Measurements from ENCODE around the gene ITPA. TPM values are rescaled to one million over a fixed set of nuclear protein-coding genes. Genes with fewer than 3 reads are reported as not detected.

The ITPA gene
- total and polyA plus RNA-seq, 2 of the 13 experiments (the other 11 are each of a cell fraction or from before 2014, with no cell fraction given) = 60.1 to 103 TPM

- TF ChIP-seq ZNF580 (CRISPR knock-in tag; IDR thresholded peaks at IDR 0.05; ENCODE audit: borderline replicate concordance, low read depth) (0 out of 2 replicates have a peak, but pooled peaks have one; percentile 9), ZNF850 (CRISPR knock-in tag; conservative IDR thresholded peaks at IDR 0.05) (no peak), SP140L (CRISPR knock-in tag; IDR thresholded peaks at IDR 0.05; ENCODE audit: borderline replicate concordance) (no peak), ELF1 (CRISPR knock-in tag; IDR thresholded peaks at IDR 0.05) (no peak), ZNF772 (CRISPR knock-in tag; IDR thresholded peaks at IDR 0.05) (peak; percentile 81; the same call in 1 of the 2 replicates), ZC3H13 (CRISPR knock-in tag; IDR thresholded peaks at IDR 0.05) (no peak), ZFP41 (CRISPR knock-in tag; IDR thresholded peaks at IDR 0.05; ENCODE audit: borderline replicate concordance) (peak; percentile 85; the same call in 1 of the 2 replicates), RARA (CRISPR knock-in tag; IDR thresholded peaks at IDR 0.05) (peak; percentile 31; the same call in 1 of the 2 replicates), ZNF552 (CRISPR knock-in tag; IDR thresholded peaks at IDR 0.05; ENCODE audit: borderline replicate concordance) (no peak), SP4 (CRISPR knock-in tag; IDR thresholded peaks at IDR 0.05) (no peak), ARNT2 (CRISPR knock-in tag; IDR thresholded peaks at IDR 0.05; ENCODE audit: low read depth) (no peak; the same call in none of the 2 replicates)
- TF ChIP-seq, protein P1, sequence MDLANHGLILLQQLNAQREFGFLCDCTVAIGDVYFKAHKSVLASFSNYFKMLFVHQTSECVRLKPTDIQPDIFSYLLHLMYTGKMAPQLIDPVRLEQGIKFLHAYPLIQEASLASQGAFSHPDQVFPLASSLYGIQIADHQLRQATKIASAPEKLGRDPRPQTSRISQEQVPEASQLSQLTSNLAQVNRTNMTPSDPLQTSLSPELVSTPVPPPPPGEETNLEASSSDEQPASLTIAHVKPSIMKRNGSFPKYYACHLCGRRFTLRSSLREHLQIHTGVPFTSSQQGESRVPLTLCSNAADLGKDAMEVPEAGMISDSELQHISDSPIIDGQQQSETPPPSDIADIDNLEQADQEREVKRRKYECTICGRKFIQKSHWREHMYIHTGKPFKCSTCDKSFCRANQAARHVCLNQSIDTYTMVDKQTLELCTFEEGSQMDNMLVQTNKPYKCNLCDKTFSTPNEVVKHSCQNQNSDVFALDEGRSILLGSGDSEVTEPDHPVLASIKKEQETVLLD (CRISPR knock-in tag; IDR thresholded peaks at IDR 0.05; ENCODE audit: low read depth) = 0 out of 2 replicates have a peak, but pooled peaks have one; percentile 12
- TF ChIP-seq, protein P2, sequence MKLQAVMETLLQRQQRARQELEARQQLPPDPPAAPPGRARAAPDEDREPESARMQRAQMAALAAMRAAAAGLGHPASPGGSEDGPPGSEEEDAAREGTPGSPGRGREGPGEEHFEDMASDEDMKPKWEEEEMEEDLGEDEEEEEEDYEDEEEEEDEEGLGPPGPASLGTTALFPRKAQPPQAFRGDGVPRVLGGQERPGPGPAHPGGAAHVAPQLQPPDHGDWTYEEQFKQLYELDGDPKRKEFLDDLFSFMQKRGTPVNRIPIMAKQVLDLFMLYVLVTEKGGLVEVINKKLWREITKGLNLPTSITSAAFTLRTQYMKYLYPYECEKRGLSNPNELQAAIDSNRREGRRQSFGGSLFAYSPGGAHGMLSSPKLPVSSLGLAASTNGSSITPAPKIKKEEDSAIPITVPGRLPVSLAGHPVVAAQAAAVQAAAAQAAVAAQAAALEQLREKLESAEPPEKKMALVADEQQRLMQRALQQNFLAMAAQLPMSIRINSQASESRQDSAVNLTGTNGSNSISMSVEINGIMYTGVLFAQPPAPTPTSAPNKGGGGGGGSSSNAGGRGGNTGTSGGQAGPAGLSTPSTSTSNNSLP (IDR thresholded peaks at IDR 0.05; ENCODE audit: low read depth, low read length) = no peak
- TF ChIP-seq, protein P3, sequence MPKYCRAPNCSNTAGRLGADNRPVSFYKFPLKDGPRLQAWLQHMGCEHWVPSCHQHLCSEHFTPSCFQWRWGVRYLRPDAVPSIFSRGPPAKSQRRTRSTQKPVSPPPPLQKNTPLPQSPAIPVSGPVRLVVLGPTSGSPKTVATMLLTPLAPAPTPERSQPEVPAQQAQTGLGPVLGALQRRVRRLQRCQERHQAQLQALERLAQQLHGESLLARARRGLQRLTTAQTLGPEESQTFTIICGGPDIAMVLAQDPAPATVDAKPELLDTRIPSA (CRISPR knock-in tag; IDR thresholded peaks at IDR 0.05; ENCODE audit: borderline replicate concordance) = no peak
- TF ChIP-seq, protein P4, sequence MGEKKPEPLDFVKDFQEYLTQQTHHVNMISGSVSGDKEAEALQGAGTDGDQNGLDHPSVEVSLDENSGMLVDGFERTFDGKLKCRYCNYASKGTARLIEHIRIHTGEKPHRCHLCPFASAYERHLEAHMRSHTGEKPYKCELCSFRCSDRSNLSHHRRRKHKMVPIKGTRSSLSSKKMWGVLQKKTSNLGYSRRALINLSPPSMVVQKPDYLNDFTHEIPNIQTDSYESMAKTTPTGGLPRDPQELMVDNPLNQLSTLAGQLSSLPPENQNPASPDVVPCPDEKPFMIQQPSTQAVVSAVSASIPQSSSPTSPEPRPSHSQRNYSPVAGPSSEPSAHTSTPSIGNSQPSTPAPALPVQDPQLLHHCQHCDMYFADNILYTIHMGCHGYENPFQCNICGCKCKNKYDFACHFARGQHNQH (CRISPR knock-in tag; IDR thresholded peaks at IDR 0.05) = peak; percentile 15; the same call in 1 of the 2 replicates
- TF ChIP-seq, protein P5, sequence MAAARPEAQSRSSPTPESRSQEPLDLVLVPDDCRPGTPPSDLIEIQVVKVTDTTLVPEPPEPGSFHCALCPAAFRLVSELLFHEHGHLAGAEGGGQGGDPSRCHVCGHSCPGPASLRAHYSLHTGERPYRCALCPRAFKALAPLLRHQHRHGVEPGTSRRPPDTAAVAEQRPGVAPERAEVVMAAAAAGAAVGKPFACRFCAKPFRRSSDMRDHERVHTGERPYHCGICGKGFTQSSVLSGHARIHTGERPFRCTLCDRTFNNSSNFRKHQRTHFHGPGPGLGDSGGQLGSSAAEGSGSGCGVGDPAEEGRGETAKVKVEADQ (CRISPR knock-in tag; IDR thresholded peaks at IDR 0.05; ENCODE audit: borderline replicate concordance) = peak; percentile 33; the same call in 1 of the 2 replicates
- TF ChIP-seq, protein P6, sequence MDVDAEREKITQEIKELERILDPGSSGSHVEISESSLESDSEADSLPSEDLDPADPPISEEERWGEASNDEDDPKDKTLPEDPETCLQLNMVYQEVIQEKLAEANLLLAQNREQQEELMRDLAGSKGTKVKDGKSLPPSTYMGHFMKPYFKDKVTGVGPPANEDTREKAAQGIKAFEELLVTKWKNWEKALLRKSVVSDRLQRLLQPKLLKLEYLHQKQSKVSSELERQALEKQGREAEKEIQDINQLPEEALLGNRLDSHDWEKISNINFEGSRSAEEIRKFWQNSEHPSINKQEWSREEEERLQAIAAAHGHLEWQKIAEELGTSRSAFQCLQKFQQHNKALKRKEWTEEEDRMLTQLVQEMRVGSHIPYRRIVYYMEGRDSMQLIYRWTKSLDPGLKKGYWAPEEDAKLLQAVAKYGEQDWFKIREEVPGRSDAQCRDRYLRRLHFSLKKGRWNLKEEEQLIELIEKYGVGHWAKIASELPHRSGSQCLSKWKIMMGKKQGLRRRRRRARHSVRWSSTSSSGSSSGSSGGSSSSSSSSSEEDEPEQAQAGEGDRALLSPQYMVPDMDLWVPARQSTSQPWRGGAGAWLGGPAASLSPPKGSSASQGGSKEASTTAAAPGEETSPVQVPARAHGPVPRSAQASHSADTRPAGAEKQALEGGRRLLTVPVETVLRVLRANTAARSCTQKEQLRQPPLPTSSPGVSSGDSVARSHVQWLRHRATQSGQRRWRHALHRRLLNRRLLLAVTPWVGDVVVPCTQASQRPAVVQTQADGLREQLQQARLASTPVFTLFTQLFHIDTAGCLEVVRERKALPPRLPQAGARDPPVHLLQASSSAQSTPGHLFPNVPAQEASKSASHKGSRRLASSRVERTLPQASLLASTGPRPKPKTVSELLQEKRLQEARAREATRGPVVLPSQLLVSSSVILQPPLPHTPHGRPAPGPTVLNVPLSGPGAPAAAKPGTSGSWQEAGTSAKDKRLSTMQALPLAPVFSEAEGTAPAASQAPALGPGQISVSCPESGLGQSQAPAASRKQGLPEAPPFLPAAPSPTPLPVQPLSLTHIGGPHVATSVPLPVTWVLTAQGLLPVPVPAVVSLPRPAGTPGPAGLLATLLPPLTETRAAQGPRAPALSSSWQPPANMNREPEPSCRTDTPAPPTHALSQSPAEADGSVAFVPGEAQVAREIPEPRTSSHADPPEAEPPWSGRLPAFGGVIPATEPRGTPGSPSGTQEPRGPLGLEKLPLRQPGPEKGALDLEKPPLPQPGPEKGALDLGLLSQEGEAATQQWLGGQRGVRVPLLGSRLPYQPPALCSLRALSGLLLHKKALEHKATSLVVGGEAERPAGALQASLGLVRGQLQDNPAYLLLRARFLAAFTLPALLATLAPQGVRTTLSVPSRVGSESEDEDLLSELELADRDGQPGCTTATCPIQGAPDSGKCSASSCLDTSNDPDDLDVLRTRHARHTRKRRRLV (CRISPR knock-in tag; IDR thresholded peaks at IDR 0.05) = no peak
These were observed 36.2 kb upstream of the ITPA start, which contains the start of gene LZTS3 (continued) for GRCh38 chr20:3172933-3173609.

Data from HepG2 (cell line).